Activated T-helper 2 cell treated with anti-CD3 and anti-CD28 coated beads, Interferon-gamma antibody, Interleukin-2, Interleukin-4, amounts not matched to agents 10 μg/mL and 5 μg/mL and 100 μg/mL, durations not matched to agents 14 hours and 24 hours and 36 hours (primary cell): ENCODE results near the gene OBP2B. TPM values are rescaled to one million over a fixed set of nuclear protein-coding genes. Genes with fewer than 3 reads are reported as not detected.
A peak's percentile ranks its signal among the peaks of the same experiment; 100 is the strongest.
"Not testable (repeated sequence)": the region's sequence is repeated elsewhere in the genome, so short reads cannot be mapped to it uniquely, and the experiment has no call there.

Source experiments
- DNase-seq: peaks from one replicate; pipeline ENCODE4 v3.0.0; 2021; ENCODE audit warnings: low spot score
- H3K27ac Mint-ChIP-seq: one replicate; pipeline ENCODE4 v1.8.0; 2021; ENCODE audit warnings: mixed read lengths
- H3K27me3 Mint-ChIP-seq: one replicate; pipeline ENCODE4 v1.8.0; 2021; ENCODE audit warnings: low read depth, mixed read lengths
- H3K36me3 Mint-ChIP-seq: one replicate; pipeline ENCODE4 v1.8.0; 2021; ENCODE audit warnings: low read depth, mixed read lengths
- H3K4me1 Mint-ChIP-seq: one replicate; pipeline ENCODE4 v1.8.0; 2021; ENCODE audit warnings: low read depth, mixed read lengths
- H3K4me3 Mint-ChIP-seq: one replicate; pipeline ENCODE4 v1.8.0; 2021; ENCODE audit warnings: low read depth, mild to moderate bottlenecking, moderate library complexity, mixed read lengths
- H3K9me3 Mint-ChIP-seq: one replicate; pipeline ENCODE4 v1.8.0; 2021; ENCODE audit warnings: mixed read lengths
- intact Hi-C: fragments of 100-400 bp; cut with micrococcal nuclease; formaldehyde crosslinking; loops from one replicate; pipeline ENCODE4 v1.15.1; 2023
- total RNA-seq: library from RNA; stranded (reverse); gene quantifications from 2 replicates; pipeline ENCODE4 v1.2.3, GENCODE V29; 2022

The OBP2B gene
- total RNA-seq: not detected in 2 replicates

GRCh38 chr9:133208880-133209300 lies at the start of gene OBP2B:
TSS of gene OBP2B (minus strand) at chr9:133209250. CDS start at chr9:133209199, 51 bp downstream.
- H3K9me3 Mint-ChIP-seq, H3K4me1 Mint-ChIP-seq, H3K4me3 Mint-ChIP-seq, H3K27me3 Mint-ChIP-seq, H3K36me3 Mint-ChIP-seq, DNase-seq, intact Hi-C loops, H3K27ac Mint-ChIP-seq: not testable (repeated sequence)

- no peaks in the 10 kb centered on the region for H3K9me3 Mint-ChIP-seq
- no peaks in the 10 kb centered on the region for H3K4me1 Mint-ChIP-seq
- intact Hi-C loops: no loop called here
These were observed 49.3 kb upstream of the OBP2B start for GRCh38 chr9:133258061-133259015.

GRCh38 chr9:133257465-133257956 lies 48.5 kb upstream of the OBP2B start:
- intact Hi-C loops: no loop called here
- Mint-ChIP-seq H3K27me3 (no peaks in the 10 kb centered on the region), H3K4me1 (peaks cover 3% of the 10 kb centered on the region), H3K4me3 (no peak overlapping the region), H3K27ac (no peak overlapping the region), H3K9me3 (no peaks in the 10 kb centered on the region), H3K36me3 (no peaks in the 10 kb centered on the region)
- DNase-seq: no peak

More at GRCh38 chr9:133258061-133259015, 49.3 kb upstream of the OBP2B start:
- Mint-ChIP-seq H3K4me3 (no peak overlapping the region), H3K27ac (no peak overlapping the region), H3K27me3 (no peaks in the 10 kb centered on the region), H3K36me3 (no peaks in the 10 kb centered on the region)
- no peak for DNase-seq

- no peak for DNase-seq
- Mint-ChIP-seq H3K27ac (no peak overlapping the region), H3K4me1 (peaks cover 3% of the 10 kb centered on the region), H3K36me3 (no peaks in the 10 kb centered on the region), H3K9me3 (no peaks in the 10 kb centered on the region), H3K4me3 (no peak overlapping the region), H3K27me3 (no peaks in the 10 kb centered on the region)
- intact Hi-C loops: no loop called here
These were observed 47.6 kb upstream of the OBP2B start for GRCh38 chr9:133256686-133257091.

GRCh38 chr9:133256136-133256461 lies 47.0 kb upstream of the OBP2B start:
- intact Hi-C loops: no loop called here
- Mint-ChIP-seq H3K27me3 (no peaks in the 10 kb centered on the region), H3K9me3 (no peaks in the 10 kb centered on the region), H3K27ac (no peak overlapping the region), H3K4me1 (peaks cover 3% of the 10 kb centered on the region), H3K4me3 (no peak overlapping the region), H3K36me3 (no peaks in the 10 kb centered on the region)
- DNase-seq: no peak

- H3K9me3 Mint-ChIP-seq: no peaks in the 10 kb centered on the region
- peaks cover 3% of the 10 kb centered on the region for H3K4me1 Mint-ChIP-seq
- no peaks in the 10 kb centered on the region for H3K36me3 Mint-ChIP-seq
These were observed 46.5 kb upstream of the OBP2B start for GRCh38 chr9:133255371-133256135.

GRCh38 chr9:133254471-133254870 lies 45.4 kb upstream of the OBP2B start:
- intact Hi-C loops: no loop called here
- H3K9me3 Mint-ChIP-seq: no peaks in the 10 kb centered on the region
- no peak overlapping the region for H3K4me3 Mint-ChIP-seq
- DNase-seq: no peak
- peaks cover 6% of the 10 kb centered on the region for H3K27me3 Mint-ChIP-seq
- H3K4me1 Mint-ChIP-seq: peaks cover 3% of the 10 kb centered on the region
- no peaks in the 10 kb centered on the region for H3K36me3 Mint-ChIP-seq
- no peak overlapping the region for H3K27ac Mint-ChIP-seq

More at GRCh38 chr9:133255371-133256135, 46.5 kb upstream of the OBP2B start:
- intact Hi-C loops: no loop called here
- Mint-ChIP-seq H3K4me3 (no peak overlapping the region), H3K27ac (no peak overlapping the region), H3K27me3 (no peaks in the 10 kb centered on the region)
- DNase-seq: no peak

GRCh38 chr9:133253268-133253667 lies 44.2 kb upstream of the OBP2B start:
- Mint-ChIP-seq H3K4me1 (peaks cover 5% of the 10 kb centered on the region), H3K4me3 (no peak overlapping the region), H3K27me3 (peaks cover 6% of the 10 kb centered on the region), H3K36me3 (no peaks in the 10 kb centered on the region), H3K9me3 (no peaks in the 10 kb centered on the region), H3K27ac (no peak overlapping the region)
- no peak for DNase-seq
- intact Hi-C loops: no loop called here

GRCh38 chr9:133252301-133253020 lies 43.4 kb upstream of the OBP2B start:
- H3K9me3 Mint-ChIP-seq: no peaks in the 10 kb centered on the region
- intact Hi-C loops: no loop called here
- peaks cover 6% of the 10 kb centered on the region for H3K27me3 Mint-ChIP-seq
- peaks cover 5% of the 10 kb centered on the region for H3K4me1 Mint-ChIP-seq
- no peak overlapping the region for H3K27ac Mint-ChIP-seq
- H3K4me3 Mint-ChIP-seq: no peak overlapping the region
- no peaks in the 10 kb centered on the region for H3K36me3 Mint-ChIP-seq
- DNase-seq: no peak

- intact Hi-C loops: no loop called here
- H3K4me3 Mint-ChIP-seq: no peak overlapping the region
- no peaks in the 10 kb centered on the region for H3K36me3 Mint-ChIP-seq
- DNase-seq: peak; percentile 25
- H3K9me3 Mint-ChIP-seq: no peaks in the 10 kb centered on the region
- peaks cover 6% of the 10 kb centered on the region for H3K27me3 Mint-ChIP-seq
- peaks cover 5% of the 10 kb centered on the region for H3K4me1 Mint-ChIP-seq
- H3K27ac Mint-ChIP-seq: no peak overlapping the region
These were observed 42.7 kb upstream of the OBP2B start for GRCh38 chr9:133251773-133252172.

- H3K27ac Mint-ChIP-seq, DNase-seq, H3K4me1 Mint-ChIP-seq, H3K4me3 Mint-ChIP-seq, intact Hi-C loops, H3K27me3 Mint-ChIP-seq, H3K9me3 Mint-ChIP-seq, H3K36me3 Mint-ChIP-seq: not testable (repeated sequence)
These were observed 42.2 kb upstream of the OBP2B start for GRCh38 chr9:133251221-133251620.

GRCh38 chr9:133250741-133251170 lies 41.7 kb upstream of the OBP2B start:
- Mint-ChIP-seq H3K36me3 (no peaks in the 10 kb centered on the region), H3K4me1 (peaks cover 5% of the 10 kb centered on the region), H3K9me3 (no peaks in the 10 kb centered on the region), H3K27ac (no peak overlapping the region), H3K4me3 (no peak overlapping the region), H3K27me3 (peaks cover 6% of the 10 kb centered on the region)
- intact Hi-C loops: no loop called here
- DNase-seq: no peak
